ENCODE measurements around the gene ESR1. TPM values are rescaled to one million over a fixed set of nuclear protein-coding genes. Genes with fewer than 3 reads are reported as not detected.
A peak's percentile ranks its signal among the peaks of the same experiment; 100 is the strongest.

Gene ESR1
- total RNA-seq, 2 experiments from 2014 or later = 0.06 TPM; not detected in 1

GRCh38 chr6:152121910-152122309 lies 314.4 kb downstream of the ESR1 start:
- no peaks in the 10 kb centered on the region for H4K20me1 ChIP-seq (ENCODE audit: insufficient read depth, low read length)
- no peaks in the 10 kb centered on the region for H3K4me1 ChIP-seq (ENCODE audit: insufficient read depth, low read length, poor library complexity, severe bottlenecking)
- no peaks in the 10 kb centered on the region for H3K9me2 ChIP-seq (ENCODE audit: insufficient read depth, low read length)
- H3K9me3 ChIP-seq (ENCODE audit: low read length) = no peaks in the 10 kb centered on the region
- no peak for DNase-seq (ENCODE audit: low spot score)
- no peaks in the 10 kb centered on the region for H3K79me2 ChIP-seq (ENCODE audit: insufficient read depth, low read depth, low read length)
- no peak overlapping the region for H3K27ac ChIP-seq (ENCODE audit: low read depth, low read length, poor library complexity, severe bottlenecking)
- ChIA-PET CTCF (ENCODE audit: unreplicated experiment) (no interaction called here), POLR2A (interaction anchor here (0.8 kb wide), 1 partner anchor 226 kb away, joined by 3 read pairs; no protein-coding TSS in a partner anchor)
- no peak overlapping the region for H2AFZ ChIP-seq (ENCODE audit: low read length)
- TSS peak; percentile 84 for BruUV-seq (replicated peaks)
- H3K36me3 ChIP-seq (ENCODE audit: insufficient read depth, low read length) = peaks cover 40% of the 10 kb centered on the region
- H3K4me2 ChIP-seq (ENCODE audit: low read length) = no peak overlapping the region
- intact Hi-C loops (cut with micrococcal nuclease; ENCODE audit: unreplicated experiment) = loop anchor here (5.0 kb wide), 1 partner anchor 355 kb away; no protein-coding TSS in a partner anchor
- TF ChIP-seq EZH2phosphoT487 (IDR thresholded peaks at IDR 0.05; ENCODE audit: borderline replicate concordance, low read depth, low read length) = no peak
- no peak for TF ChIP-seq CTCF (conservative IDR thresholded peaks at IDR 0.05; ENCODE audit: low read length)
- H3K4me3 ChIP-seq (ENCODE audit: low read depth, low read length, poor library complexity, severe bottlenecking) = no peak overlapping the region

GRCh38 chr6:152122434-152122833 lies 315.0 kb downstream of the ESR1 start:
- Histone ChIP-seq H3K4me1 (ENCODE audit: insufficient read depth, low read length, poor library complexity, severe bottlenecking) (no peaks in the 10 kb centered on the region), H3K36me3 (ENCODE audit: insufficient read depth, low read length) (peaks cover 40% of the 10 kb centered on the region), H4K20me1 (ENCODE audit: insufficient read depth, low read length) (no peaks in the 10 kb centered on the region), H3K79me2 (ENCODE audit: insufficient read depth, low read depth, low read length) (no peaks in the 10 kb centered on the region), H3K9me3 (ENCODE audit: low read length) (no peaks in the 10 kb centered on the region), H3K9me2 (ENCODE audit: insufficient read depth, low read length) (no peaks in the 10 kb centered on the region), H3K27ac (ENCODE audit: low read depth, low read length, poor library complexity, severe bottlenecking) (no peak overlapping the region), H3K4me2 (ENCODE audit: low read length) (no peak overlapping the region), H3K4me3 (ENCODE audit: low read depth, low read length, poor library complexity, severe bottlenecking) (no peak overlapping the region), H2AFZ (ENCODE audit: low read length) (no peak overlapping the region)
- ChIA-PET POLR2A (no interaction called here), CTCF (ENCODE audit: unreplicated experiment) (no interaction called here)
- intact Hi-C loops (cut with micrococcal nuclease; ENCODE audit: unreplicated experiment) = loop anchor here (5.0 kb wide), 1 partner anchor 355 kb away; no protein-coding TSS in a partner anchor
- BruUV-seq (replicated peaks) = no TSS peak
- no peak for DNase-seq (ENCODE audit: low spot score)
- TF ChIP-seq EZH2phosphoT487 (IDR thresholded peaks at IDR 0.05; ENCODE audit: borderline replicate concordance, low read depth, low read length) = no peak
- no peak for TF ChIP-seq CTCF (conservative IDR thresholded peaks at IDR 0.05; ENCODE audit: low read length)

- peaks cover 45% of the 10 kb centered on the region for H3K36me3 ChIP-seq (ENCODE audit: insufficient read depth, low read length)
- intact Hi-C loops (cut with micrococcal nuclease; ENCODE audit: unreplicated experiment) = loop anchor here (5.0 kb wide), 1 partner anchor 356 kb away; no protein-coding TSS in a partner anchor
- POLR2A ChIA-PET = no interaction called here
Observed at GRCh38 chr6:152123076-152123475, 315.6 kb downstream of the ESR1 start.

More at GRCh38 chr6:152123076-152123475, 315.6 kb downstream of the ESR1 start:
- no TSS peak for BruUV-seq (replicated peaks)
- H3K4me2 ChIP-seq (ENCODE audit: low read length) = no peak overlapping the region
- H3K9me3 ChIP-seq (ENCODE audit: low read length) = no peaks in the 10 kb centered on the region
- TF ChIP-seq EZH2phosphoT487 (IDR thresholded peaks at IDR 0.05; ENCODE audit: borderline replicate concordance, low read depth, low read length) = no peak
- no peak for TF ChIP-seq CTCF (conservative IDR thresholded peaks at IDR 0.05; ENCODE audit: low read length)
- no peak for DNase-seq (ENCODE audit: low spot score)
- H3K9me2 ChIP-seq (ENCODE audit: insufficient read depth, low read length) = no peaks in the 10 kb centered on the region
- no peaks in the 10 kb centered on the region for H3K79me2 ChIP-seq (ENCODE audit: insufficient read depth, low read depth, low read length)
- no peaks in the 10 kb centered on the region for H4K20me1 ChIP-seq (ENCODE audit: insufficient read depth, low read length)
- H3K4me1 ChIP-seq (ENCODE audit: insufficient read depth, low read length, poor library complexity, severe bottlenecking) = no peaks in the 10 kb centered on the region
- H3K4me3 ChIP-seq (ENCODE audit: low read depth, low read length, poor library complexity, severe bottlenecking) = no peak overlapping the region
- H2AFZ ChIP-seq (ENCODE audit: low read length) = no peak overlapping the region
- CTCF ChIA-PET (ENCODE audit: unreplicated experiment) = no interaction called here
- H3K27ac ChIP-seq (ENCODE audit: low read depth, low read length, poor library complexity, severe bottlenecking) = no peak overlapping the region
